ENCODE results near the gene HIVEP2. TPM values are rescaled to one million over a fixed set of nuclear protein-coding genes. Genes with fewer than 3 reads are reported as not detected.

HIVEP2 gene
- total RNA-seq, 1 experiment from 2014 or later: 8.2 TPM

DNA sequence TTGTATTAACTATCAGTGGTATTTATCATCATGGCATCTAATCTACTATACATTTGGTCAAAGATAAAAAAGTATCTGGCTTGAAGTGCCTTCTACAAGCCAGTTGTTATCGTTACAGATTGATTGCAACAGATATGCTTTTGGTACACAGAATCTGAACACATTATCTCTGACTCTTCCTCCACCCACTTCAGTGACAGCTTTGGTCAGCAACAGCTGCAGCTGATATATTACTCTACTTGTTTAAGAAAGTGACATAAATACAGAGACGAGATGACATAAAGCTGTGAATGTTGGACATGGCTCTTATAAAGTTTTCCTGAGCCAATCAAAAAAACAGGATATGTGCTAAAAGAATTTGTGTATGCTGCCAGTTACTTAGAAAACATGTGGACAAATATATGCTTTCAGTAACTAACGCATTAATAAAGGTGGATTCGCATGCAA lies 77.6 kb downstream of the HIVEP2 start:
- DNase-seq (ENCODE audit: low read depth): no peak

- DNase-seq (ENCODE audit: low read depth): no peak
Measured at GRCh38 chr6:142863981-142864380, 81.0 kb downstream of the HIVEP2 start.

DNA sequence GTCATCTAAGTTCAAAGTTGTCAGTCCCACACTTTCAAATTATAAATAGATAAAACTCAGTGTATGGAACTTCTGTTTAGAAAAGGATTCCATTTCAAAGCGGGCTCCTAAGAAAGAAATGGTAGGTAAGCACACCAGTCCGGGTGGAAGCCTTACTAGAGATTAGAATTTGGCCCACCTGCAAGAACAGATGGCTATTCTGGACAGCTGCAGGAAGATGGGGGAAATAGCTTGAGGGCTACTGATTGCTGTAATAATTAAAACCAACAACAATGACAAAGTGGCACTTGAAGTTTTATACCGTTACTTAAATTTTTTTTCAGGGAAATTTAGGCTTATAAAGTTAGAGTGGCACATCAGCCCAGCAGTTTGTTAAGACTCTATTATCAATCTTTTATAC lies 83.3 kb downstream of the HIVEP2 start:
- DNase-seq (ENCODE audit: low read depth): no peak

DNA sequence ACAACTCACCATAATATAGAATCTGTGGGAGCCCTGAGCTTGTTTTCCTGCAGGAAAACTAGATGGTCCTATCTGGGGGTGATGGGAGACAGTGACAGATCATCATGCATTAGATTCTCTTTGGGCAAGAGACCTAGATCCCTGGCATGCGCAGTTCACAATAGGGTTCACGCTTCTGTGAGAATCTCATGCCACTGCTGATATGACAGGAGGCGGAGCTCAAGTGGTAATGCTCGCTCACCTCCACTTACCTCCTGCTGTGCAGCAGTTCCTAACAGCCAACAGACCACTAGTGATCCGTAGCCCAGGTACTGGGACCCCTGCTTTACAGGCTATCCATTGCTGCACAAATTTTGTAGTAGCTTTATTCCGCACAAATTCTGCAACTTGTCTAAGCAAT lies 84.5 kb downstream of the HIVEP2 start:
- DNase-seq (ENCODE audit: low read depth): no peak

- DNase-seq (ENCODE audit: low read depth): no peak
Measured at GRCh38 chr6:142857796-142858555, 87.0 kb downstream of the HIVEP2 start.

DNA sequence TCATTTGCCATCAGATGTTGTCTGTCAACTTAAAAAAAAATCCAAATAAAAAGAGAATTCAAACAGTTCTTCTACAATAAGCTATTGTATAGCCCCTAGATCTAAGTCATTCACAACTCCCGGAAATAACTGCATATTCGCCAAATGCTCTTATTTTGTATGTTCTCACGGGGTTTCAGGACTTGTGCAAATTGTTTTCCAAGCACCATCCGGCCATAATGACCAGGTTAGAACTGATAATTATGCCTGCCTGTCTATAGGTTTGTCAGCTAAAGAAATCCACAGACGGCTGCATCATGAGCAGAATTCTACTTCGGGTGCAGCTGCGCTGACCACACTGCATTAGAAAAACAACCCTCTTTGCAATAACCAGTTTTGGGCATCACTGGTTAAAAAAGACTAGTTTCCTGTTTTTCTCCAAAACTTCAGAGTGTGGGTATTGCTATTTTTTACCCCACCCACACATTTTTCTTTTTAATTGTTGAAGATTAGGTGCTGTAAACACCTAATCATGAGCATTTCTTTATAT lies 87.7 kb downstream of the HIVEP2 start:
- no peak for DNase-seq (ENCODE audit: low read depth)

GRCh38 chr6:142856624-142857232 lies 88.2 kb downstream of the HIVEP2 start:
- DNase-seq (ENCODE audit: low read depth): no peak

DNA sequence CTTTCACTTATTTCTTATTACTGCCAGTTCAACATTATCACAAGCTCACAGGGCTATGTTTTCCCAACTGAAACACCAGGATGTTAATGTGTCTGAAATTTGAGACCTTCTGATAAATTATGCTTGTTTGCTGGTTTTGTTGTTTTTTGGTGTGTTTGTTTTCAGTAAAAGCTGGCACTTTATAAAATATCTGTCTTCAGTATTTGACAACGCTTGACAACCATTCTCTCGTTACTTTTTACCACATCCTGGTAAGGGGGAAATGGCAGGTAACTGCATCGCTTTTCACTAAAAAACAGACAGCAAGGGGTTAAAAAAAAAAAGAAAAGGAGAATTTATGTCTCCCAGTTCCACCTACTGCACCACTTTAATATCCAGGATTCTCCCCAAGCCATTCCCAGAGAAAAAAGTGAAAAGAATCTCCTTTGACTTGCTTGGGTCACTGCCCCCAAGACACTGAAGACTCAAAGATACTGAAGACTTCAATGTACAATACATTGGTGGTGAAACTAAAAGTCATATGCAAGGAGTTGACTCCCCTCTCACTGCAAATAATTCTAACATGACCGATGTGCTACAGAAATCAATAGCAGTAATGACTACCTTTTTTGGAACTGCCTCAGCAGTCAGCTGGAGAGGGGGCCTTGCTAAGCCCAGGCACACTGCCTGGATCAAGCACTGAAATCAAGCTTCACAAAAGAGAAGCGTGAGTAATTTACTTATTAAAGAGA lies 88.9 kb downstream of the HIVEP2 start:
- no peak for DNase-seq (ENCODE audit: low read depth)

DNA sequence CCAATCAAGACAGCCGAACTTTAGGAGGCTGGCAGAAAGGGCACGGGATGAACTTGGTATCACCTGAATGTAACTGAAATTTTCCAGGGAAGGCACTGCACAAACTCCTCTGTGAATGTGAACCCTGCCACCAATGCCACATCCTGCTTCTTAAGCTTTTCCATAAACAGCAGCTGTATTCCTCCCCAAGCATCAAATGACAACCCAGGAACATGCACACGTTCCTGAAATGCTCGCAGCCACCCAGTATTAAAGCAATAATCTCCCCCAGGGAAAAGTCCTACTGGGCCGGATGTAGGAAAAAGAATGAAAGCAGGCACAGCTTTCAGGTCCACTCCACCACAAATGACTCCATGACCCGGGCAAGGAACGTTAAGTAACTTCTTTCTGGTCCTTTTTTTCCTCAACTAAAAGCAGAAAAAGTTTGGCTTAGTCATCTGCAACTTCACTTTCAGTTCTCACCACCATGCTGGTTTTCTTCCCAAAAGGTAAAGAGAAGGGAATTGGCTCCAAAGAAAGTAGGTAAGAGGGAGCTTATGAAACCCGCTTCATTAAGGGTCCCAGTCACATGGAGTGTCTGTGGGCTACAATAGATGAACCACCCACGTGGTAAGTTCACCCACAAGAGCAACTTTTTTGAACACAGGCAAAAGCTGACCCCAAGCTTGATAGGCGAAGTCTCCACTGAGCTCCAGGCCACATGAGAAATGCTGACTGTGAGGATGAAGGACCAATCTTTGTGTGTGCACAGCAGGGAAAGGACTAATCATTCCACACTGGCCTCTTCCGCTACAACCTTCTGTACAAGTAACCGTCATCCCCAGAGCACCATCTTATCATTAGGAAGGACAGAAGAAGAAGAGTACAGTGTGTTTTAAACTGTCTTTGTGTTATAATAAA lies 90.1 kb downstream of the HIVEP2 start:
- DNase-seq (ENCODE audit: low read depth): peak; percentile 58

GRCh38 chr6:142853244-142854180 lies 91.5 kb downstream of the HIVEP2 start:
- peak; percentile 78 for DNase-seq (ENCODE audit: low read depth)

DNA sequence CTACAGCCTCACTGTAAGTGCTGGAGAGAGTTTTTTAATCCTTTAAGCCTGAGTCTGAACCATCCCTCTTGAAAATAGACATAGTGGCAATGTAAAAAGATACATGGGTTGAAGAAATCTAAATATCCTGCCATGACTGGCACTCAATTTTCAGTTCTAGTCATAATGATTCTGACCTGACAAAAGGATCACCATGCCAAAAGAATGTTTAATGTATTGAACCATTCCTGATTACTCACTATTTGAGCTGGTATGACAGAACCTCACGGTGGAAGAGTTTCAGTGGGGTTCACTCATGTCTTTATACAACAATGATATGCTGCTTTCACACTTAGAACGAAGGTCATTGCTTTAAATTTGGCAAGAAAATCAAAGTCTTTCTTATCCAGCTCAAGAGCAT lies 93.4 kb downstream of the HIVEP2 start:
- DNase-seq (ENCODE audit: low read depth): no peak

DNA sequence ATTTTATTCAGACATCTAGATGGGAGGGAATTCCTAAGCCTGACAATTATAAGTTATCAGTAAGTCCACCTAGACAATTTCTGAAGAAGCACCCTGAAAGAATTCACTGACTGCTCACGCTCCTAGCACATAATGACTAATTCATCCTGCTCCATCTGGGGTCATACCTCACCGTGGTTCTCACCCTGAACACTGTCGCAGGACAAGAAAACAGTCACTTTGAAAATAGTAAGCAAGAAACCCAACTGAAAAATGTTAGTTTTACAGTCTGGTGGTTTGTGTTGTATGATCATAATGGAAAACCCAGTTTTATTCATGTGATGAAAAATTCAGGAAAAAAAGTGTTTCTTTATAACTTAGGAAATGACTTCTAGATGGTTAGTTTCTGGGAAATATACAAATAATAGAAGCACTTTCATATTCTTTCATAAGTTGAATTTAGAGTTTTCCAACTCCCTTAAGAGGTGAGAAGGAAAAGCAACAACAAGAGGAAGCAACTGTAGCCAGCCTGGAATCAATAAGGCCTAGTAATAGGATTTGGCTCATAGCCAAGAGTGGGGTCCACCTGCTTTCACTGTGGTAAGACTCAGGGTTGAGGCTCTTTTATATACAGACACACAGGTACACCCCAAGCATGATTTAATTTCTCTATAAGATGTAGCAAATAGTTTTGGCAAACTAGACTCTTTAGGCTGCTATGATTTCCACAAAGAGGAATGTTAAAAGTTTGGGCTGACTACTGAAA lies 94.1 kb downstream of the HIVEP2 start:
- DNase-seq (ENCODE audit: low read depth): peak; percentile 56

- DNase-seq (ENCODE audit: low read depth): no peak
Measured at GRCh38 chr6:142848976-142849375, 96.0 kb downstream of the HIVEP2 start.

- no peak for DNase-seq (ENCODE audit: low read depth)
Measured at GRCh38 chr6:142848156-142848555, 96.8 kb downstream of the HIVEP2 start.

DNA sequence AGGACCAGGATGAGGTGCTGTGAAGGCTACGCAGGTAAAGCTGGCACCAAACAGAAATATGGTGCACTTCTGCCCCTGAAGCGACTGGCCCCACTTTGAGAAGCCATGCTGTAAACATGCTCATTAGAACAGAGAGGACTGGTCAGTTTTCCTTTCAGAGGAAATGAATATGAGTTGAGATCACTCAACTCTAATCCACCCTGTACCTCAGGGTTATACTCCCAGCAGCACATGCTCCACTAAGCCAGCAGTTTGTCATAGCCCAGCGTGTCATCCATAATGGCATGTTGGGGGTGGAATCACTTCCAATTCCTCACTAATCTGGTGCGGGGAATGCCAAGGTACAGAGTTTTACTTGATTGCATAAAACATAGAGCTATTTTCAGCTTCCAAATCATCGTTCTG lies 98.1 kb downstream of the HIVEP2 start:
- DNase-seq (ENCODE audit: low read depth): peak; percentile 91

DNA sequence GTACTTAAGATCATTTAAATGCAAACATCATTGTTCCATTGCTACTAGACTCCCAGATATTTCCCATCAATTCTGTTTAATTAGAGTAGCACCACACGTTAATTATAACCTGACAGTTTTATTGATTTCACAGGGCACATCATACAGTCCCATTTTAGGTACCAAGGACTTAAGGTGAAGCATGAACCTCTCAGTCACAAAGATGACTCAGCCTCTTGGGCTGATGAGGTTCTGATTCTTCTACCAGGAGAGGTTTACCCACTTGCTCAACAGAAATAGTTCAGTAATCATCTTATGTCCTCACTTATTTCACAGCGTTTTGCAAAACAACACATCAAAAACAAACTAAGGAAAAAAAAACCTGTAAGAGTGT lies 98.5 kb downstream of the HIVEP2 start:
- no peak for DNase-seq (ENCODE audit: low read depth)

DNA sequence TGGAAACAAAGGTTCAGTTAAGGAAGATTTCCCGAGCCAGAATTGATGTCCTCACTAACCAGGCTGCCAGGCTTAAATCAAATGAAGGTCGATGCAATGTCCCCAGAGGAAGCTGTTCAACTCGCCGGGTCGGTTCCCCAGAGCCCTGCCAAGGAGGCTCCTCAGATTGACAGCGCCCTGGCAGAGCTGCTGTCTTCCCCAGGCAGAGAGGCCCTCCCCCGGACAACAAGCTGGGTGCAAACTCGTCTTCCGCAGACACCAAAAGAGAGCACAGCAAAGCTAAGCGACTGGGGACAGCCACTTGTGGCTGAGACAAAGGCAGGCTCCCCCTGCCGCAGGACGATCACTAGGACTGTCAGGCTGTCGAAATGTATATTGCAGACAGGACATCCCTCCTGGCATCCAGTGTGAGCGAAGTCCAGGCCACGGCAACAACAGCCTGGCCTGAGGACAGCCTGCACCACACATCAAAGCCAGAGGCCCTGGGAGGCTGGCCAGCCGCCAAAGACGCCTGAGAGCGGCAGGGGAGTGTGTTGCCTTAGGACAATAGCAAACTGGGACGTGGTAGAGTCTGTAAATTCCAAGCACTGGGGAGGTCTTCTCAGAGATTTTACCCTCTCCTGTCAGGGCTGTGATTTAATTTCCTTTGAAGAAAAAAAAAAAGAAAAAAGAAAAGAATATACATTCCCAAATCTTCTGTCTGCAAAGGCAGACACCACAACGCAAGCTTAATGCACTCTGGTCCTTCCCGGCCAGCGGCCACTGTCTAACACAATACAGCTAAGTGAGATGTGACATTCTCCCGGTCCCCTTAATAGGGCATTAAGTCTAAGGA lies 99.1 kb downstream of the HIVEP2 start:
- peak; percentile 97 for DNase-seq (ENCODE audit: low read depth)

DNA sequence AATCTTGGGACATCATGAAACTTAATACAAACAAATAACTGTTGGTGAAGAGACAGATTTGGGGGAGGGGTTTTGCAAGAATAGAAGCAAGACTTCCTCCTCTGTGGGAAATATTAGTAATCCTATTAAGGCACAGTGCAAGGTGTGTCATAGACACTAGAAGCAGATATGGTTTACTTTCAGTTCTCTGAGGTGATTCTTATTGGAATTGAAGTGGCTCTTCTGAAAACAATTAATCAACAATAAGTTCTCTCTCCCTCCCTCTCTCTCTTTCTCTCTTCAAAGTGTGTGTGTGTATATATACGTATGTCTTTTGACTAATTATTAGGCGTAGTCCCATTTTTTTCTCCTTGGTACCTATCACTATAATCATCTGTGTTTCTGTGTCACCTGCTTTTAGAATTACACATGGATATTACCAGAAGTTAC lies 99.8 kb downstream of the HIVEP2 start:
- no peak for DNase-seq (ENCODE audit: low read depth)

Measured in Daoy (cell line).